HL-60 (cell line): ENCODE data around the gene DCDC2C.

Experiments used
- GABPA ChIP-seq: IDR thresholded peaks from 2 replicates; pipeline ENCODE4 v1.6.1; 2012; ENCODE audit warnings: low read depth
- POLR2AphosphoS5 ChIP-seq: IDR thresholded peaks from 2 replicates; pipeline ENCODE4 v1.6.1; 2012; ENCODE audit warnings: low read depth
- SPI1 ChIP-seq: IDR thresholded peaks from 2 replicates; pipeline ENCODE4 v1.6.1; 2012; ENCODE audit warnings: low read depth, mild to moderate bottlenecking, borderline replicate concordance
- TF ChIP-seq, protein P1 (sequence below): IDR thresholded peaks from one replicate; pipeline ENCODE4 v1.5.1; 2011; ENCODE audit warnings: low read length, control low read depth, inconsistent platforms; ENCODE audit not compliant: insufficient read depth
- TF ChIP-seq, protein P2 (sequence below): IDR thresholded peaks from 2 replicates; pipeline ENCODE4 v1.6.1; 2012; ENCODE audit warnings: low read depth; ENCODE audit not compliant: insufficient replicate concordance

DNA sequence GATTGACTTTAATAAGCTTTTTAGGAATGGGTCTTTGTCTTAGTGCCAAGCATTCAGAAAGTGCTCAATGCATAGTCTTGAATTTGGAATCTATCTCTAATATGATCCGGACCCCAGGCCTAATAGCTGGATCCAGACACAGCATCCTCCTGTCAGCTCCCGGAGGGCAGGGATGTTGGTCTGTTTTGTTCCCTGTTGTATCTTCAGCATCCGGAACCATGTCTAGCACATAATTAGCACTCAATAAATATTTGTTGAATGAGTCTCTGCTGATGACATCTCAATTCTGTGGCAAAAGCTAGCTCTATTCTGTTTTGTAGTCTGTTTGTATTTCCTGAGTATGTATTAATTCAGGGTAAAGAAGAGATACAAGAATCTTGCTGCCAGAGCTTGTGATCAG is 169.1 kb downstream of the DCDC2C start:
- no peak for TF ChIP-seq GABPA
- TF ChIP-seq, protein P1, sequence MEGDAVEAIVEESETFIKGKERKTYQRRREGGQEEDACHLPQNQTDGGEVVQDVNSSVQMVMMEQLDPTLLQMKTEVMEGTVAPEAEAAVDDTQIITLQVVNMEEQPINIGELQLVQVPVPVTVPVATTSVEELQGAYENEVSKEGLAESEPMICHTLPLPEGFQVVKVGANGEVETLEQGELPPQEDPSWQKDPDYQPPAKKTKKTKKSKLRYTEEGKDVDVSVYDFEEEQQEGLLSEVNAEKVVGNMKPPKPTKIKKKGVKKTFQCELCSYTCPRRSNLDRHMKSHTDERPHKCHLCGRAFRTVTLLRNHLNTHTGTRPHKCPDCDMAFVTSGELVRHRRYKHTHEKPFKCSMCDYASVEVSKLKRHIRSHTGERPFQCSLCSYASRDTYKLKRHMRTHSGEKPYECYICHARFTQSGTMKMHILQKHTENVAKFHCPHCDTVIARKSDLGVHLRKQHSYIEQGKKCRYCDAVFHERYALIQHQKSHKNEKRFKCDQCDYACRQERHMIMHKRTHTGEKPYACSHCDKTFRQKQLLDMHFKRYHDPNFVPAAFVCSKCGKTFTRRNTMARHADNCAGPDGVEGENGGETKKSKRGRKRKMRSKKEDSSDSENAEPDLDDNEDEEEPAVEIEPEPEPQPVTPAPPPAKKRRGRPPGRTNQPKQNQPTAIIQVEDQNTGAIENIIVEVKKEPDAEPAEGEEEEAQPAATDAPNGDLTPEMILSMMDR = no peak
- TF ChIP-seq POLR2AphosphoS5 = no peak
- TF ChIP-seq, protein P2, sequence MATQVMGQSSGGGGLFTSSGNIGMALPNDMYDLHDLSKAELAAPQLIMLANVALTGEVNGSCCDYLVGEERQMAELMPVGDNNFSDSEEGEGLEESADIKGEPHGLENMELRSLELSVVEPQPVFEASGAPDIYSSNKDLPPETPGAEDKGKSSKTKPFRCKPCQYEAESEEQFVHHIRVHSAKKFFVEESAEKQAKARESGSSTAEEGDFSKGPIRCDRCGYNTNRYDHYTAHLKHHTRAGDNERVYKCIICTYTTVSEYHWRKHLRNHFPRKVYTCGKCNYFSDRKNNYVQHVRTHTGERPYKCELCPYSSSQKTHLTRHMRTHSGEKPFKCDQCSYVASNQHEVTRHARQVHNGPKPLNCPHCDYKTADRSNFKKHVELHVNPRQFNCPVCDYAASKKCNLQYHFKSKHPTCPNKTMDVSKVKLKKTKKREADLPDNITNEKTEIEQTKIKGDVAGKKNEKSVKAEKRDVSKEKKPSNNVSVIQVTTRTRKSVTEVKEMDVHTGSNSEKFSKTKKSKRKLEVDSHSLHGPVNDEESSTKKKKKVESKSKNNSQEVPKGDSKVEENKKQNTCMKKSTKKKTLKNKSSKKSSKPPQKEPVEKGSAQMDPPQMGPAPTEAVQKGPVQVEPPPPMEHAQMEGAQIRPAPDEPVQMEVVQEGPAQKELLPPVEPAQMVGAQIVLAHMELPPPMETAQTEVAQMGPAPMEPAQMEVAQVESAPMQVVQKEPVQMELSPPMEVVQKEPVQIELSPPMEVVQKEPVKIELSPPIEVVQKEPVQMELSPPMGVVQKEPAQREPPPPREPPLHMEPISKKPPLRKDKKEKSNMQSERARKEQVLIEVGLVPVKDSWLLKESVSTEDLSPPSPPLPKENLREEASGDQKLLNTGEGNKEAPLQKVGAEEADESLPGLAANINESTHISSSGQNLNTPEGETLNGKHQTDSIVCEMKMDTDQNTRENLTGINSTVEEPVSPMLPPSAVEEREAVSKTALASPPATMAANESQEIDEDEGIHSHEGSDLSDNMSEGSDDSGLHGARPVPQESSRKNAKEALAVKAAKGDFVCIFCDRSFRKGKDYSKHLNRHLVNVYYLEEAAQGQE = no peak
- no peak for TF ChIP-seq SPI1
